HepG2 (cell line): ENCODE measurements around the gene YLPM1. TPM values are rescaled to one million over a fixed set of nuclear protein-coding genes. Genes with fewer than 3 reads are reported as not detected.

ENCODE experiments used
- CBX5 ChIP-seq: sonication (generic); formaldehyde crosslinking; IDR thresholded peaks from 2 replicates; pipeline ENCODE4 v1.4.0; 2020; ENCODE audit warnings: missing genetic modification reagents, borderline replicate concordance
- DR1 ChIP-seq: sonication (generic); formaldehyde crosslinking; IDR thresholded peaks from 2 replicates; pipeline ENCODE4 v1.8.0; 2021; ENCODE audit warnings: mild to moderate bottlenecking, missing genetic modification reagents, inconsistent platforms
- FOXK1 ChIP-seq: sonication (generic); formaldehyde crosslinking; IDR thresholded peaks from 2 replicates; pipeline ENCODE4 v1.4.0; 2020; ENCODE audit warnings: low read depth, missing genetic modification reagents, borderline replicate concordance
- HOXA9 ChIP-seq: sonication (generic); formaldehyde crosslinking; IDR thresholded peaks from 2 replicates; pipeline ENCODE4 v1.8.1; 2022; ENCODE audit warnings: missing genetic modification reagents, mild to moderate bottlenecking, moderate library complexity, borderline replicate concordance
- KDM5B ChIP-seq: sonication (generic); formaldehyde crosslinking; IDR thresholded peaks from 2 replicates; pipeline ENCODE4 v1.4.0; 2020; ENCODE audit warnings: missing genetic modification reagents, mild to moderate bottlenecking, borderline replicate concordance
- MTF1 ChIP-seq: sonication (generic); formaldehyde crosslinking; IDR thresholded peaks from 2 replicates; pipeline ENCODE4 v1.5.0; 2020; ENCODE audit warnings: missing genetic modification reagents
- NFYC ChIP-seq: IDR thresholded peaks from 2 replicates; pipeline ENCODE4 v1.6.1; 2016; ENCODE audit warnings: missing genetic modification reagents, missing compliant biosample characterization
- NR2F1 ChIP-seq, 2 experiments: fragments of 450-650 bp in 1 of 2; formaldehyde crosslinking in 1 of 2; IDR thresholded peaks; 2 replicates each; pipeline versions ENCODE4 v1.5.0 to v1.6.1; 2016 to 2020; ENCODE audit warnings: mild to moderate bottlenecking in 1 of 2, missing compliant biosample characterization in 1 of 2, missing genetic modification reagents in 1 of 2, moderate library complexity in 1 of 2
- NRL ChIP-seq: sonication (generic); formaldehyde crosslinking; IDR thresholded peaks from 2 replicates; pipeline ENCODE4 v1.5.0; 2020; ENCODE audit warnings: missing genetic modification reagents, mild to moderate bottlenecking, moderate library complexity, borderline replicate concordance
- POLR2AphosphoS5 ChIP-seq: IDR thresholded peaks from 2 replicates; pipeline ENCODE4 v1.6.1; 2012; ENCODE audit warnings: low read depth, low read length
- SRSF1 ChIP-seq: fragments of 200-400 bp; formaldehyde crosslinking; optimal IDR thresholded peaks from 2 replicates; pipeline ENCODE3; 2017; ENCODE audit warnings: mild to moderate bottlenecking, low read depth, low read length, moderate library complexity
- SRSF4 ChIP-seq: fragments of 200-400 bp; formaldehyde crosslinking; IDR thresholded peaks from one replicate; pipeline ENCODE4 v1.6.1; 2018; ENCODE audit warnings: mild to moderate bottlenecking, low read depth, low read length, moderate library complexity; ENCODE audit not compliant: poor library complexity, severe bottlenecking
- TBL1XR1 ChIP-seq: fragments of 150-350 bp; IDR thresholded peaks from 2 replicates; pipeline ENCODE4 v1.6.1; 2014; ENCODE audit warnings: borderline replicate concordance, low read length; ENCODE audit not compliant: partially characterized antibody
- TOPORS ChIP-seq: sonication (generic); formaldehyde crosslinking; IDR thresholded peaks from 2 replicates; pipeline ENCODE4 v1.8.0; 2023; ENCODE audit warnings: mild to moderate bottlenecking, missing genetic modification reagents
- ZMYM2 ChIP-seq: sonication (generic); formaldehyde crosslinking; IDR thresholded peaks from 2 replicates; pipeline ENCODE4 v1.8.0; 2022; ENCODE audit warnings: mild to moderate bottlenecking, missing genetic modification reagents
- ZNF124 ChIP-seq: sonication (generic); formaldehyde crosslinking; IDR thresholded peaks from 2 replicates; pipeline ENCODE4 v1.4.0; 2020; ENCODE audit warnings: missing genetic modification reagents
- ZNF232 ChIP-seq: sonication (generic); formaldehyde crosslinking; IDR thresholded peaks from 2 replicates; pipeline ENCODE4 v1.4.0; 2020; ENCODE audit warnings: missing genetic modification reagents, borderline replicate concordance
- ZNF772 ChIP-seq: sonication (generic); formaldehyde crosslinking; IDR thresholded peaks from 2 replicates; pipeline ENCODE4 v1.5.0; 2020; ENCODE audit warnings: mild to moderate bottlenecking, missing genetic modification reagents
- polyA plus RNA-seq, 8 experiments: library from polyadenylated mRNA; depleted of rRNA in 3 of 8; stranded (reverse) in 7 of 8; unstranded in 1 of 8; fragments of >200 nt; fragmentation: Illumina TruSeq in 4 of 8; extraction: Trizol in 4 of 8; gene quantifications; 2 replicates each; pipeline versions ENCODE4 v1.2.1 to v1.2.3, GENCODE V29; 2011 to 2016; ENCODE audit warnings: low read depth in 4 of 8, missing spikeins in 1 of 8, mixed read lengths in 1 of 8; ENCODE audit not compliant: insufficient read depth in 1 of 8
- total RNA-seq, 5 experiments: library from RNA; depleted of rRNA; stranded (reverse); fragments of >200 nt; fragmentation: Illumina TruSeq; extraction: Trizol; gene quantifications; 2 replicates each; pipeline ENCODE4 v1.2.3, GENCODE V29; 2016; ENCODE audit warnings: low read depth in 1 of 5
- TF ChIP-seq, protein P1 (sequence below): sonication (generic); formaldehyde crosslinking; IDR thresholded peaks from 2 replicates; pipeline ENCODE4 v1.5.0; 2020; ENCODE audit warnings: mild to moderate bottlenecking, missing genetic modification reagents
- TF ChIP-seq, protein P2 (sequence below): sonication (generic); formaldehyde crosslinking; IDR thresholded peaks from 2 replicates; pipeline ENCODE4 v1.4.0; 2020; ENCODE audit warnings: missing genetic modification reagents, borderline replicate concordance
- TF ChIP-seq, protein P3 (sequence below): sonication (generic); formaldehyde crosslinking; IDR thresholded peaks from 2 replicates; pipeline ENCODE4 v1.9.0; 2022; ENCODE audit warnings: missing genetic modification reagents, mild to moderate bottlenecking, borderline replicate concordance
- TF ChIP-seq, protein P4 (sequence below): sonication (generic); formaldehyde crosslinking; IDR thresholded peaks from 2 replicates; pipeline ENCODE4 v1.8.1; 2023; ENCODE audit warnings: mild to moderate bottlenecking, missing genetic modification reagents

Gene YLPM1
- total and polyA plus RNA-seq, 2 of the 13 experiments (the other 11 are each of a cell fraction or from before 2014, with no cell fraction given): 6.7 to 21.9 TPM

DNA sequence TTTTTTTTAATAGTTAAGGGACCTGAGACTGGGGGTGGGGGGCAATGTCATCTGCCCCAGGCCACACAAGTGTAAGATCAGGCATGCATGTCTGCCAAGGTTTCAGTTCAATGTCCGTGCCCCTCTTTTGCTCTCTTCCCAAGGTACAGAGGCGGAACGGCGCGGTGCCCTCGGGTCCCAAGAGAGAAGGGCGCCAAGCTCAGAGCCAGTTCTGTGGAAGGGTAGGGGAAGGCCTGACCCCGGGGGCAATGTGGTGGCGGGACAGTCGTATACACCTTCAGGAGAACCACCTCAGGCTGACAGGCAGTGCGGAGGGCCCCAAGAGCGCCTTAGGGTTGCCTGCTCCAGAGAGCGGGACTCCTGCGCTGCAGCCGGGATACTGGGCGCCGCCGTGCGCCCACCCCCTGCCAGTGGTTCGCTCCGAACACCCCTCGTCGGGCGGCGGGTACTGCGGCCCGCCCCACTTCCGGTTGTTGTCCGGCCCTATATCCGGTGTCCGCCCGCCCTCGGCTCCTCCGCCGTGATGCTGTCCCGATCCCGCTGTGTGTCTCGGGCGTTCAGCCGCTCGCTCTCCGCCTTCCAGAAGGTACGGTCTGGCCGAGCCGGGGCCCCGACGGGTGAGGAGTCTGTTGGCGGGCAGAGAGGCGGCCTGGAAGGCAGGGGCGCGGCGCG is 118.5 kb downstream of the YLPM1 start, which contains the start of gene DLST (continued):
- TF ChIP-seq TBL1XR1 (peak; percentile 4), NFYC (no peak; the same call in 1 of the 2 replicates), FOXK1 (CRISPR knock-in tag) (peak; percentile 68; the same call in 1 of the 2 replicates), TOPORS (CRISPR knock-in tag) (peak; percentile 71; the same call in 1 of the 2 replicates), NR2F1 (CRISPR knock-in tag; IDR thresholded peaks at IDR 0.05) (peak in 1 of 2 experiments; percentile 38; a peak in 1 of 4 replicates), ZMYM2 (CRISPR knock-in tag) (no peak), SRSF4 (no peak), POLR2AphosphoS5 (peak; percentile 94), MTF1 (CRISPR knock-in tag) (no peak), DR1 (CRISPR knock-in tag) (peak; percentile 33; the same call in 1 of the 2 replicates), SRSF1 (peak; percentile 67), ZNF772 (CRISPR knock-in tag) (peak; percentile 66; the same call in 1 of the 2 replicates), ZNF232 (CRISPR knock-in tag) (no peak; the same call in 1 of the 2 replicates), NRL (CRISPR knock-in tag) (peak; percentile 82; the same call in 1 of the 2 replicates), KDM5B (CRISPR knock-in tag) (peak; percentile 70; the same call in 1 of the 2 replicates), HOXA9 (CRISPR knock-in tag) (0 out of 2 replicates have a peak, but pooled peaks have one; percentile 47), ZNF124 (CRISPR knock-in tag) (peak; percentile 82; the same call in 1 of the 2 replicates), CBX5 (CRISPR knock-in tag) (peak; percentile 73; the same call in 1 of the 2 replicates)
- TF ChIP-seq, protein P1, sequence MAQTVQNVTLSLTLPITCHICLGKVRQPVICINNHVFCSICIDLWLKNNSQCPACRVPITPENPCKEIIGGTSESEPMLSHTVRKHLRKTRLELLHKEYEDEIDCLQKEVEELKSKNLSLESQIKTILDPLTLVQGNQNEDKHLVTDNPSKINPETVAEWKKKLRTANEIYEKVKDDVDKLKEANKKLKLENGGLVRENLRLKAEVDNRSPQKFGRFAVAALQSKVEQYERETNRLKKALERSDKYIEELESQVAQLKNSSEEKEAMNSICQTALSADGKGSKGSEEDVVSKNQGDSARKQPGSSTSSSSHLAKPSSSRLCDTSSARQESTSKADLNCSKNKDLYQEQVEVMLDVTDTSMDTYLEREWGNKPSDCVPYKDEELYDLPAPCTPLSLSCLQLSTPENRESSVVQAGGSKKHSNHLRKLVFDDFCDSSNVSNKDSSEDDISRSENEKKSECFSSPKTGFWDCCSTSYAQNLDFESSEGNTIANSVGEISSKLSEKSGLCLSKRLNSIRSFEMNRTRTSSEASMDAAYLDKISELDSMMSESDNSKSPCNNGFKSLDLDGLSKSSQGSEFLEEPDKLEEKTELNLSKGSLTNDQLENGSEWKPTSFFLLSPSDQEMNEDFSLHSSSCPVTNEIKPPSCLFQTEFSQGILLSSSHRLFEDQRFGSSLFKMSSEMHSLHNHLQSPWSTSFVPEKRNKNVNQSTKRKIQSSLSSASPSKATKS (CRISPR knock-in tag): no peak
- TF ChIP-seq, protein P2, sequence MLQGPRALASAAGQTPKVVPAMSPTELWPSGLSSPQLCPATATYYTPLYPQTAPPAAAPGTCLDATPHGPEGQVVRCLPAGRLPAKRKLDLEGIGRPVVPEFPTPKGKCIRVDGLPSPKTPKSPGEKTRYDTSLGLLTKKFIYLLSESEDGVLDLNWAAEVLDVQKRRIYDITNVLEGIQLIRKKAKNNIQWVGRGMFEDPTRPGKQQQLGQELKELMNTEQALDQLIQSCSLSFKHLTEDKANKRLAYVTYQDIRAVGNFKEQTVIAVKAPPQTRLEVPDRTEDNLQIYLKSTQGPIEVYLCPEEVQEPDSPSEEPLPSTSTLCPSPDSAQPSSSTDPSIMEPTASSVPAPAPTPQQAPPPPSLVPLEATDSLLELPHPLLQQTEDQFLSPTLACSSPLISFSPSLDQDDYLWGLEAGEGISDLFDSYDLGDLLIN (CRISPR knock-in tag): no peak
- TF ChIP-seq, protein P3, sequence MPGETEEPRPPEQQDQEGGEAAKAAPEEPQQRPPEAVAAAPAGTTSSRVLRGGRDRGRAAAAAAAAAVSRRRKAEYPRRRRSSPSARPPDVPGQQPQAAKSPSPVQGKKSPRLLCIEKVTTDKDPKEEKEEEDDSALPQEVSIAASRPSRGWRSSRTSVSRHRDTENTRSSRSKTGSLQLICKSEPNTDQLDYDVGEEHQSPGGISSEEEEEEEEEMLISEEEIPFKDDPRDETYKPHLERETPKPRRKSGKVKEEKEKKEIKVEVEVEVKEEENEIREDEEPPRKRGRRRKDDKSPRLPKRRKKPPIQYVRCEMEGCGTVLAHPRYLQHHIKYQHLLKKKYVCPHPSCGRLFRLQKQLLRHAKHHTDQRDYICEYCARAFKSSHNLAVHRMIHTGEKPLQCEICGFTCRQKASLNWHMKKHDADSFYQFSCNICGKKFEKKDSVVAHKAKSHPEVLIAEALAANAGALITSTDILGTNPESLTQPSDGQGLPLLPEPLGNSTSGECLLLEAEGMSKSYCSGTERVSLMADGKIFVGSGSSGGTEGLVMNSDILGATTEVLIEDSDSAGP (CRISPR knock-in tag): peak; percentile 90
- TF ChIP-seq, protein P4, sequence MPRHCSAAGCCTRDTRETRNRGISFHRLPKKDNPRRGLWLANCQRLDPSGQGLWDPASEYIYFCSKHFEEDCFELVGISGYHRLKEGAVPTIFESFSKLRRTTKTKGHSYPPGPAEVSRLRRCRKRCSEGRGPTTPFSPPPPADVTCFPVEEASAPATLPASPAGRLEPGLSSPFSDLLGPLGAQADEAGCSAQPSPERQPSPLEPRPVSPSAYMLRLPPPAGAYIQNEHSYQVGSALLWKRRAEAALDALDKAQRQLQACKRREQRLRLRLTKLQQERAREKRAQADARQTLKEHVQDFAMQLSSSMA (CRISPR knock-in tag): peak; percentile 81; the same call in 1 of the 2 replicates
